Liver (tissue), 3 donors: ENCODE data around the gene DMD.

Experiments
- EGR1 ChIP-seq, 2 donors: IDR thresholded peaks; 2 replicates each; pipeline ENCODE4 v1.6.1; 2016 to 2018; ENCODE audit warnings: antibody characterized with exemption in 2 of 2, low read depth in 2 of 2
- GABPA ChIP-seq, 2 donors: IDR thresholded peaks in 1 of 2; conservative IDR thresholded peaks in 1 of 2; 2 replicates each; pipeline ENCODE4 v1.6.1; 2016; ENCODE audit warnings: antibody characterized with exemption in 2 of 2, mild to moderate bottlenecking in 1 of 2, moderate library complexity in 1 of 2
- HNF4A ChIP-seq, 2 donors: conservative IDR thresholded peaks; 2 replicates each; pipeline ENCODE4 v1.6.1; 2016; ENCODE audit warnings: antibody characterized with exemption in 2 of 2, mild to moderate bottlenecking in 2 of 2
- RAD21 ChIP-seq, 2 donors: IDR thresholded peaks; 2 replicates each; pipeline ENCODE4 v1.6.1; 2016; ENCODE audit warnings: antibody characterized with exemption in 2 of 2, mild to moderate bottlenecking in 2 of 2
- RXRA ChIP-seq, 2 donors: IDR thresholded peaks; 2 replicates each; pipeline ENCODE4 v1.6.1; 2017 to 2018; ENCODE audit warnings: antibody characterized with exemption in 2 of 2, mild to moderate bottlenecking in 1 of 2
- TAF1 ChIP-seq: conservative IDR thresholded peaks from 2 replicates; pipeline ENCODE4 v1.6.1; 2016; ENCODE audit warnings: antibody characterized with exemption, mild to moderate bottlenecking
- YY1 ChIP-seq: IDR thresholded peaks from 2 replicates; pipeline ENCODE4 v1.6.1; 2016; ENCODE audit warnings: antibody characterized with exemption, mild to moderate bottlenecking
- TF ChIP-seq, protein P1 (sequence below): fragments of 150-350 bp; IDR thresholded peaks from 2 replicates; pipeline ENCODE4 v1.5.1; 2017; ENCODE audit warnings: improper control_type of control experiment, low read depth, low read length; ENCODE audit not compliant: missing input control
- TF ChIP-seq, protein P2 (sequence below): IDR thresholded peaks from 2 replicates; pipeline ENCODE4 v1.6.1; 2016; ENCODE audit warnings: antibody characterized with exemption, mild to moderate bottlenecking
- TF ChIP-seq, protein P3 (sequence below): IDR thresholded peaks from 2 replicates; pipeline ENCODE4 v1.6.1; 2016; ENCODE audit warnings: antibody characterized with exemption
- donor health status: healthy.
- donor health status: healthy.

DNA sequence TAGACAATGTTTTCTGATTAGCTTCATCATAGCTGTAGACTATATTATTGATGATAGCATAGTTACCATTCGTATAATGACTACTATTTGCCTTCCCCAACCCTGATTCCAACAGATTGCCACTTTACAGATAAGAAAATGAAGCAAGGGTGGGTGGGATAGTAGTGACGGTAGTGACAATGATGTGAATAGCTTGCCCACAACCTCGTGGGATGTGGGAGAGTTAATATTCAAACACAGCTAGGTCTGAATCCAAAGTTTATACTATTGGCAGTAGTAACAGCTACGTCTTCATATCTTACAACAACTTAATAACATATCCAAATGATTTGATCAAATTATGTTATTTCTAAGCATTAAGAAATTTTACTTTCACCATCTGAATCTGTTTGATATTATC is 1372.7 kb downstream of the DMD start:
- TF ChIP-seq, protein P1, sequence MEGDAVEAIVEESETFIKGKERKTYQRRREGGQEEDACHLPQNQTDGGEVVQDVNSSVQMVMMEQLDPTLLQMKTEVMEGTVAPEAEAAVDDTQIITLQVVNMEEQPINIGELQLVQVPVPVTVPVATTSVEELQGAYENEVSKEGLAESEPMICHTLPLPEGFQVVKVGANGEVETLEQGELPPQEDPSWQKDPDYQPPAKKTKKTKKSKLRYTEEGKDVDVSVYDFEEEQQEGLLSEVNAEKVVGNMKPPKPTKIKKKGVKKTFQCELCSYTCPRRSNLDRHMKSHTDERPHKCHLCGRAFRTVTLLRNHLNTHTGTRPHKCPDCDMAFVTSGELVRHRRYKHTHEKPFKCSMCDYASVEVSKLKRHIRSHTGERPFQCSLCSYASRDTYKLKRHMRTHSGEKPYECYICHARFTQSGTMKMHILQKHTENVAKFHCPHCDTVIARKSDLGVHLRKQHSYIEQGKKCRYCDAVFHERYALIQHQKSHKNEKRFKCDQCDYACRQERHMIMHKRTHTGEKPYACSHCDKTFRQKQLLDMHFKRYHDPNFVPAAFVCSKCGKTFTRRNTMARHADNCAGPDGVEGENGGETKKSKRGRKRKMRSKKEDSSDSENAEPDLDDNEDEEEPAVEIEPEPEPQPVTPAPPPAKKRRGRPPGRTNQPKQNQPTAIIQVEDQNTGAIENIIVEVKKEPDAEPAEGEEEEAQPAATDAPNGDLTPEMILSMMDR = no peak
- TF ChIP-seq TAF1 (no peak), GABPA (IDR thresholded peaks at IDR 0.05 in 1 of 2, conservative IDR thresholded peaks at IDR 0.05 in 1 of 2) (no peak), YY1 (no peak), HNF4A (conservative IDR thresholded peaks at IDR 0.05) (no peak), EGR1 (IDR thresholded peaks at IDR 0.05; ENCODE audit: low read depth in 2 of 2) (no peak), RAD21 (IDR thresholded peaks at IDR 0.05) (no peak), RXRA (IDR thresholded peaks at IDR 0.05) (no peak)
- TF ChIP-seq, protein P2, sequence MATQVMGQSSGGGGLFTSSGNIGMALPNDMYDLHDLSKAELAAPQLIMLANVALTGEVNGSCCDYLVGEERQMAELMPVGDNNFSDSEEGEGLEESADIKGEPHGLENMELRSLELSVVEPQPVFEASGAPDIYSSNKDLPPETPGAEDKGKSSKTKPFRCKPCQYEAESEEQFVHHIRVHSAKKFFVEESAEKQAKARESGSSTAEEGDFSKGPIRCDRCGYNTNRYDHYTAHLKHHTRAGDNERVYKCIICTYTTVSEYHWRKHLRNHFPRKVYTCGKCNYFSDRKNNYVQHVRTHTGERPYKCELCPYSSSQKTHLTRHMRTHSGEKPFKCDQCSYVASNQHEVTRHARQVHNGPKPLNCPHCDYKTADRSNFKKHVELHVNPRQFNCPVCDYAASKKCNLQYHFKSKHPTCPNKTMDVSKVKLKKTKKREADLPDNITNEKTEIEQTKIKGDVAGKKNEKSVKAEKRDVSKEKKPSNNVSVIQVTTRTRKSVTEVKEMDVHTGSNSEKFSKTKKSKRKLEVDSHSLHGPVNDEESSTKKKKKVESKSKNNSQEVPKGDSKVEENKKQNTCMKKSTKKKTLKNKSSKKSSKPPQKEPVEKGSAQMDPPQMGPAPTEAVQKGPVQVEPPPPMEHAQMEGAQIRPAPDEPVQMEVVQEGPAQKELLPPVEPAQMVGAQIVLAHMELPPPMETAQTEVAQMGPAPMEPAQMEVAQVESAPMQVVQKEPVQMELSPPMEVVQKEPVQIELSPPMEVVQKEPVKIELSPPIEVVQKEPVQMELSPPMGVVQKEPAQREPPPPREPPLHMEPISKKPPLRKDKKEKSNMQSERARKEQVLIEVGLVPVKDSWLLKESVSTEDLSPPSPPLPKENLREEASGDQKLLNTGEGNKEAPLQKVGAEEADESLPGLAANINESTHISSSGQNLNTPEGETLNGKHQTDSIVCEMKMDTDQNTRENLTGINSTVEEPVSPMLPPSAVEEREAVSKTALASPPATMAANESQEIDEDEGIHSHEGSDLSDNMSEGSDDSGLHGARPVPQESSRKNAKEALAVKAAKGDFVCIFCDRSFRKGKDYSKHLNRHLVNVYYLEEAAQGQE = no peak
- TF ChIP-seq, protein P3, sequence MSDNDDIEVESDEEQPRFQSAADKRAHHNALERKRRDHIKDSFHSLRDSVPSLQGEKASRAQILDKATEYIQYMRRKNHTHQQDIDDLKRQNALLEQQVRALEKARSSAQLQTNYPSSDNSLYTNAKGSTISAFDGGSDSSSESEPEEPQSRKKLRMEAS = no peak
